Type B pancreatic cell (in vitro differentiated cells): Measurements from ENCODE around the gene TUB. TPM values are rescaled to one million over a fixed set of nuclear protein-coding genes. Genes with fewer than 3 reads are reported as not detected.

ENCODE experiments used
- DNase-seq: peaks from one replicate; pipeline ENCODE4 v3.0.0; 2021; ENCODE audit warnings: mixed read lengths; ENCODE audit not compliant: unreplicated experiment; ENCODE audit errors: extremely low spot score
- H3K27ac Mint-ChIP-seq: 2 replicates; pipeline ENCODE4 v1.8.0; 2021; ENCODE audit warnings: mild to moderate bottlenecking, mixed read lengths
- H3K27me3 Mint-ChIP-seq: 2 replicates; pipeline ENCODE4 v1.8.0; 2021; ENCODE audit warnings: mixed read lengths
- H3K36me3 Mint-ChIP-seq: 2 replicates; pipeline ENCODE4 v1.8.0; 2021; ENCODE audit warnings: mixed read lengths
- H3K4me1 Mint-ChIP-seq: one replicate; pipeline ENCODE4 v1.8.0; 2021; ENCODE audit warnings: mixed read lengths; ENCODE audit not compliant: unreplicated experiment
- H3K4me3 Mint-ChIP-seq: 2 replicates; pipeline ENCODE4 v1.8.0; 2021; ENCODE audit warnings: mild to moderate bottlenecking, mixed read lengths
- H3K9me3 Mint-ChIP-seq: 2 replicates; pipeline ENCODE4 v1.8.0; 2021; ENCODE audit warnings: mixed read lengths
- total RNA-seq: library from RNA; stranded (reverse); gene quantifications from 2 replicates; pipeline ENCODE4 v1.2.1, GENCODE V29; 2021; ENCODE audit warnings: low replicate concordance
- TF ChIP-seq, protein P1 (sequence below): fragments of 200-600 bp; sonication (generic); conservative IDR thresholded peaks from 2 replicates; pipeline ENCODE4 v1.5.0; 2021; ENCODE audit warnings: antibody characterized with exemption, mild to moderate bottlenecking

TUB gene
- total RNA-seq, 1 donor from 2014 or later, result 28.8 TPM

GRCh38 chr11:8105133-8105532 lies 24.1 kb downstream of the TUB start:
- Mint-ChIP-seq H3K27ac (no peak overlapping the region), H3K36me3 (no peaks in the 10 kb centered on the region), H3K27me3 (no peaks in the 10 kb centered on the region), H3K4me1 (peaks cover 6% of the 10 kb centered on the region), H3K4me3 (no peak overlapping the region), H3K9me3 (no peaks in the 10 kb centered on the region)
- no peak for DNase-seq
- TF ChIP-seq, protein P1, sequence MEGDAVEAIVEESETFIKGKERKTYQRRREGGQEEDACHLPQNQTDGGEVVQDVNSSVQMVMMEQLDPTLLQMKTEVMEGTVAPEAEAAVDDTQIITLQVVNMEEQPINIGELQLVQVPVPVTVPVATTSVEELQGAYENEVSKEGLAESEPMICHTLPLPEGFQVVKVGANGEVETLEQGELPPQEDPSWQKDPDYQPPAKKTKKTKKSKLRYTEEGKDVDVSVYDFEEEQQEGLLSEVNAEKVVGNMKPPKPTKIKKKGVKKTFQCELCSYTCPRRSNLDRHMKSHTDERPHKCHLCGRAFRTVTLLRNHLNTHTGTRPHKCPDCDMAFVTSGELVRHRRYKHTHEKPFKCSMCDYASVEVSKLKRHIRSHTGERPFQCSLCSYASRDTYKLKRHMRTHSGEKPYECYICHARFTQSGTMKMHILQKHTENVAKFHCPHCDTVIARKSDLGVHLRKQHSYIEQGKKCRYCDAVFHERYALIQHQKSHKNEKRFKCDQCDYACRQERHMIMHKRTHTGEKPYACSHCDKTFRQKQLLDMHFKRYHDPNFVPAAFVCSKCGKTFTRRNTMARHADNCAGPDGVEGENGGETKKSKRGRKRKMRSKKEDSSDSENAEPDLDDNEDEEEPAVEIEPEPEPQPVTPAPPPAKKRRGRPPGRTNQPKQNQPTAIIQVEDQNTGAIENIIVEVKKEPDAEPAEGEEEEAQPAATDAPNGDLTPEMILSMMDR, result no peak

- no peak for DNase-seq
- Mint-ChIP-seq H3K4me3 (no peak overlapping the region), H3K27me3 (no peaks in the 10 kb centered on the region), H3K36me3 (no peaks in the 10 kb centered on the region), H3K4me1 (peaks cover 9% of the 10 kb centered on the region), H3K9me3 (no peaks in the 10 kb centered on the region), H3K27ac (no peak overlapping the region)
- TF ChIP-seq, protein P1, result no peak
These were observed 24.7 kb downstream of the TUB start for GRCh38 chr11:8105666-8106065.

GRCh38 chr11:8106679-8107078 lies 25.7 kb downstream of the TUB start:
- TF ChIP-seq, protein P1, result no peak
- no peak for DNase-seq
- no peaks in the 10 kb centered on the region for H3K36me3 Mint-ChIP-seq
- H3K27me3 Mint-ChIP-seq, result no peaks in the 10 kb centered on the region
- H3K9me3 Mint-ChIP-seq, result no peaks in the 10 kb centered on the region
- H3K27ac Mint-ChIP-seq, result no peak overlapping the region
- H3K4me3 Mint-ChIP-seq, result no peak overlapping the region
- H3K4me1 Mint-ChIP-seq, result peaks cover 13% of the 10 kb centered on the region

- Mint-ChIP-seq H3K36me3 (no peaks in the 10 kb centered on the region), H3K9me3 (no peaks in the 10 kb centered on the region), H3K4me3 (no peak overlapping the region), H3K27ac (no peak overlapping the region), H3K27me3 (no peaks in the 10 kb centered on the region), H3K4me1 (peaks cover 13% of the 10 kb centered on the region)
- TF ChIP-seq, protein P1, result no peak
- DNase-seq, result no peak
These were observed 26.6 kb downstream of the TUB start for GRCh38 chr11:8107642-8108041.

DNA sequence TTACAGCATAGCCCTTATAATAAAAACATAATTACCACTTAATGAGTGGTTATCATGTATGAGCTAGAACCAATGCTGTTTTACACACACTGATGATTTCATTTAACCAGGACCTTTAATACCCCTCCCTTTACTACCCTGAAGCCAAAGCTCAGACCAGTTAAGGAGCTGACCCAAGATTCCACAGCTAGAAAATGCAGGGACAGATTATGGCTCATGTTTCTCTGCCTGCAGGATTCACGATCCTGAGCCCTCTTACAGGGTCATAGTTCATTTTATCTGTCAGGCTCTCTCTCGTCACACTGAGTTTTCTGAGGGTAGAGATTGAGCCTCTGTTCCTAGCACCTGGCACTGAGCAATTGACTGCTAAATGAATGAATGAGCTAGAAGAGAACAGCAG lies 27.4 kb downstream of the TUB start:
- Mint-ChIP-seq H3K4me1 (peaks cover 13% of the 10 kb centered on the region), H3K27ac (no peak overlapping the region), H3K36me3 (no peaks in the 10 kb centered on the region), H3K4me3 (no peak overlapping the region), H3K27me3 (no peaks in the 10 kb centered on the region), H3K9me3 (no peaks in the 10 kb centered on the region)
- TF ChIP-seq, protein P1, result no peak
- DNase-seq, result no peak

DNA sequence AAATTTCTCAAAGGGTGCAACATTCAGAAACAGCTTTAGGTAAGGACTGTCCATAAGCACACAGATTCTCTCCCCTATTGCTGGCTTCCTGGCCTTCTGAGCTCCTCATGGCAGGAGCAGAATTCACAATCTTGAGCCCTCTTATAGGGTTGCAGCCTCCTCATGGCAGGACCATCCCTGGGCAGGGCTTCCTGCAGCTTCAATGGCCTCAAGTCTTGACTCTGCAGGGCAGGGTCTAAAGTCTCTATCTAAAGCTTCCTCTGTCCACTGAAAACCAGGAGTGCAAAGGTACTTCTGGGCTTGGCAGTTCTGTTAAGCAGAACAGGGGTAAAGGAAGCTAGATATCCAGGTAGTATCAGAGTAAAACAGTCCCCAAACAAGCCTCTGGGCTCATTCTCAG lies 28.7 kb downstream of the TUB start:
- TF ChIP-seq, protein P1, result no peak
- no peak overlapping the region for H3K4me3 Mint-ChIP-seq
- no peaks in the 10 kb centered on the region for H3K27me3 Mint-ChIP-seq
- H3K27ac Mint-ChIP-seq, result no peak overlapping the region
- no peak for DNase-seq
- H3K9me3 Mint-ChIP-seq, result no peaks in the 10 kb centered on the region
- peaks cover 13% of the 10 kb centered on the region for H3K4me1 Mint-ChIP-seq
- H3K36me3 Mint-ChIP-seq, result no peaks in the 10 kb centered on the region
